ENCODE measurements around the gene OTOP2. TPM values are rescaled to one million over a fixed set of nuclear protein-coding genes. Genes with fewer than 3 reads are reported as not detected.
"Not testable (repeated sequence)": the region's sequence is repeated elsewhere in the genome, so short reads cannot be mapped to it uniquely, and the experiment has no call there.

Gene OTOP2
- total RNA-seq, 1 experiment from 2014 or later = not detected

- ChIA-PET CTCF (no interaction called here), POLR2A (ENCODE audit: unreplicated experiment) (no interaction called here)
- BruUV-seq (replicated peaks) = no TSS peak
- Histone ChIP-seq H3K4me3 (ENCODE audit: low read length) (no peak overlapping the region), H3F3A (ENCODE audit: low read length, unreplicated experiment) (no peaks in the 10 kb centered on the region), H3K27ac (ENCODE audit: low read length) (no peak overlapping the region), H3K4me1 (ENCODE audit: insufficient read depth, low read length) (no peaks in the 10 kb centered on the region), H3K27me3 (ENCODE audit: low read length) (peaks cover 4% of the 10 kb centered on the region; the same call in 1 of the 2 replicates), H3K9ac (ENCODE audit: low read length) (no peak overlapping the region), H2AFZ (ENCODE audit: low read length) (no peak overlapping the region), H3K4me2 (ENCODE audit: low read length) (no peak overlapping the region), H4K20me1 (ENCODE audit: low read length) (no peaks in the 10 kb centered on the region), H3K36me3 (ENCODE audit: low read depth, low read length) (no peaks in the 10 kb centered on the region), H3K9me2 (replicated peaks; ENCODE audit: low read length) (no peaks in the 10 kb centered on the region), H3K79me2 (ENCODE audit: low read length) (no peaks in the 10 kb centered on the region), H3K9me3 (ENCODE audit: low read length) (no peaks in the 10 kb centered on the region)
- intact Hi-C loops (cut with micrococcal nuclease) = no loop called here
- no peak for DNase-seq
- TF ChIP-seq EZH2phosphoT487 (IDR thresholded peaks at IDR 0.05; ENCODE audit: borderline replicate concordance, low read length) (no peak), CTCF (conservative IDR thresholded peaks at IDR 0.05; ENCODE audit: low read depth, low read length) (no peak), EZH2 (IDR thresholded peaks at IDR 0.05; ENCODE audit: low read length, unreplicated experiment) (no peak)
- ATAC-seq = no peak
Measured at GRCh38 chr17:74907012-74907411, 17.1 kb upstream of the OTOP2 start.

- POLR2A ChIA-PET (ENCODE audit: unreplicated experiment); H3K9me3 ChIP-seq (ENCODE audit: low read length); H3K27ac ChIP-seq (ENCODE audit: low read length); intact Hi-C loops (cut with micrococcal nuclease); H3K4me2 ChIP-seq (ENCODE audit: low read length); H3K4me1 ChIP-seq (ENCODE audit: insufficient read depth, low read length); DNase-seq; ATAC-seq; CTCF ChIA-PET; H3K9me2 ChIP-seq (replicated peaks; ENCODE audit: low read length); H3F3A ChIP-seq (ENCODE audit: low read length, unreplicated experiment); BruUV-seq (replicated peaks); H3K27me3 ChIP-seq (ENCODE audit: low read length); H3K9ac ChIP-seq (ENCODE audit: low read length); H3K4me3 ChIP-seq (ENCODE audit: low read length); H4K20me1 ChIP-seq (ENCODE audit: low read length); H3K79me2 ChIP-seq (ENCODE audit: low read length); H3K36me3 ChIP-seq (ENCODE audit: low read depth, low read length); H2AFZ ChIP-seq (ENCODE audit: low read length): not testable (repeated sequence)
Measured at GRCh38 chr17:74909097-74909496, 15.0 kb upstream of the OTOP2 start.

GRCh38 chr17:74911423-74911822 lies 12.7 kb upstream of the OTOP2 start:
- POLR2A ChIA-PET (ENCODE audit: unreplicated experiment); ATAC-seq: not testable (repeated sequence)

GRCh38 chr17:74916136-74916850 lies 7.8 kb upstream of the OTOP2 start:
- Histone ChIP-seq H3K9ac (ENCODE audit: low read length) (no peak overlapping the region), H4K20me1 (ENCODE audit: low read length) (no peaks in the 10 kb centered on the region), H3K4me3 (ENCODE audit: low read length) (no peak overlapping the region), H3K9me3 (ENCODE audit: low read length) (no peaks in the 10 kb centered on the region), H3K4me1 (ENCODE audit: insufficient read depth, low read length) (no peaks in the 10 kb centered on the region), H3F3A (ENCODE audit: low read length, unreplicated experiment) (no peaks in the 10 kb centered on the region), H3K9me2 (replicated peaks; ENCODE audit: low read length) (no peaks in the 10 kb centered on the region), H3K79me2 (ENCODE audit: low read length) (no peaks in the 10 kb centered on the region), H2AFZ (ENCODE audit: low read length) (no peak overlapping the region), H3K27ac (ENCODE audit: low read length) (no peak overlapping the region), H3K36me3 (ENCODE audit: low read depth, low read length) (no peaks in the 10 kb centered on the region), H3K4me2 (ENCODE audit: low read length) (no peak overlapping the region), H3K27me3 (ENCODE audit: low read length) (no peaks in the 10 kb centered on the region)
- intact Hi-C loops (cut with micrococcal nuclease) = no loop called here
- TF ChIP-seq EZH2 (IDR thresholded peaks at IDR 0.05; ENCODE audit: low read length, unreplicated experiment) = no peak
- TF ChIP-seq EZH2phosphoT487 (IDR thresholded peaks at IDR 0.05; ENCODE audit: borderline replicate concordance, low read length) = no peak
- TF ChIP-seq CTCF (conservative IDR thresholded peaks at IDR 0.05; ENCODE audit: low read depth, low read length) = no peak
- CTCF ChIA-PET = no interaction called here
- BruUV-seq (replicated peaks) = no TSS peak
- ATAC-seq = no peak
- no peak for DNase-seq
- POLR2A ChIA-PET (ENCODE audit: unreplicated experiment) = no interaction called here

More at GRCh38 chr17:74911423-74911822, 12.7 kb upstream of the OTOP2 start:
- H3K9me3 ChIP-seq (ENCODE audit: low read length); H3K79me2 ChIP-seq (ENCODE audit: low read length); H3K27me3 ChIP-seq (ENCODE audit: low read length); H3K4me1 ChIP-seq (ENCODE audit: insufficient read depth, low read length); H3K9ac ChIP-seq (ENCODE audit: low read length); H3F3A ChIP-seq (ENCODE audit: low read length, unreplicated experiment); intact Hi-C loops (cut with micrococcal nuclease); CTCF ChIA-PET; H3K27ac ChIP-seq (ENCODE audit: low read length); H4K20me1 ChIP-seq (ENCODE audit: low read length); H3K36me3 ChIP-seq (ENCODE audit: low read depth, low read length); H3K4me2 ChIP-seq (ENCODE audit: low read length); DNase-seq; H3K4me3 ChIP-seq (ENCODE audit: low read length); BruUV-seq (replicated peaks); H3K9me2 ChIP-seq (replicated peaks; ENCODE audit: low read length); H2AFZ ChIP-seq (ENCODE audit: low read length): not testable (repeated sequence)

Data from PC-3 (cell line).